Endothelial cell of umbilical vein (primary cell): ENCODE data around the gene SHFL.

ENCODE experiments used
- EZH2 ChIP-seq: IDR thresholded peaks from 2 replicates; pipeline ENCODE4 v1.6.1; 2012; ENCODE audit warnings: borderline replicate concordance, low read depth, mild to moderate bottlenecking, moderate library complexity, low read length, inconsistent platforms; ENCODE audit not compliant: severe bottlenecking
- FOS ChIP-seq: IDR thresholded peaks from 2 replicates; pipeline ENCODE4 v1.6.1; 2011; ENCODE audit warnings: mild to moderate bottlenecking, low read length, moderate library complexity, borderline replicate concordance; ENCODE audit not compliant: insufficient read depth
- GATA2 ChIP-seq: IDR thresholded peaks from 2 replicates; pipeline ENCODE4 v1.7.0; 2011; ENCODE audit warnings: low read depth, mild to moderate bottlenecking, moderate library complexity, mixed read lengths, low read length; ENCODE audit not compliant: insufficient read length, insufficient read depth
- JUN ChIP-seq: IDR thresholded peaks from 2 replicates; pipeline ENCODE4 v1.6.1; 2011; ENCODE audit warnings: borderline replicate concordance, low read depth; ENCODE audit not compliant: insufficient read length, insufficient read depth
- MYC ChIP-seq: IDR thresholded peaks from one replicate; pipeline ENCODE4 v1.6.1; 2011; ENCODE audit warnings: mild to moderate bottlenecking, low read depth, low read length
- POLR2A ChIP-seq: IDR thresholded peaks from 2 replicates; pipeline ENCODE4 v1.6.1; 2012; ENCODE audit warnings: low read depth, mild to moderate bottlenecking, control low read depth, low read length
- POLR2AphosphoS5 ChIP-seq: IDR thresholded peaks from 2 replicates; pipeline ENCODE4 v1.6.1; 2012; ENCODE audit warnings: low read depth, mild to moderate bottlenecking, control low read depth, low read length, moderate library complexity; ENCODE audit not compliant: insufficient read depth
- TF ChIP-seq, protein P1 (sequence below), 2 donors: IDR thresholded peaks; 1 replicate in 1 of 2; 2 replicates in 1 of 2; pipeline ENCODE4 v1.5.1; 2011; ENCODE audit warnings: low read length in 2 of 2, mild to moderate bottlenecking in 2 of 2, moderate library complexity in 2 of 2, control low read depth in 1 of 2, inconsistent platforms in 1 of 2, low read depth in 1 of 2; ENCODE audit not compliant: insufficient read depth in 1 of 2; ENCODE audit errors: extremely low read depth in 1 of 2
- TF ChIP-seq, protein P2 (sequence below): IDR thresholded peaks from 2 replicates; pipeline ENCODE4 v1.6.1; 2011; ENCODE audit not compliant: insufficient read depth, insufficient read length

GRCh38 chr19:10141973-10142372, 55.9 kb downstream of the SHFL start:
- TF ChIP-seq, protein P1, sequence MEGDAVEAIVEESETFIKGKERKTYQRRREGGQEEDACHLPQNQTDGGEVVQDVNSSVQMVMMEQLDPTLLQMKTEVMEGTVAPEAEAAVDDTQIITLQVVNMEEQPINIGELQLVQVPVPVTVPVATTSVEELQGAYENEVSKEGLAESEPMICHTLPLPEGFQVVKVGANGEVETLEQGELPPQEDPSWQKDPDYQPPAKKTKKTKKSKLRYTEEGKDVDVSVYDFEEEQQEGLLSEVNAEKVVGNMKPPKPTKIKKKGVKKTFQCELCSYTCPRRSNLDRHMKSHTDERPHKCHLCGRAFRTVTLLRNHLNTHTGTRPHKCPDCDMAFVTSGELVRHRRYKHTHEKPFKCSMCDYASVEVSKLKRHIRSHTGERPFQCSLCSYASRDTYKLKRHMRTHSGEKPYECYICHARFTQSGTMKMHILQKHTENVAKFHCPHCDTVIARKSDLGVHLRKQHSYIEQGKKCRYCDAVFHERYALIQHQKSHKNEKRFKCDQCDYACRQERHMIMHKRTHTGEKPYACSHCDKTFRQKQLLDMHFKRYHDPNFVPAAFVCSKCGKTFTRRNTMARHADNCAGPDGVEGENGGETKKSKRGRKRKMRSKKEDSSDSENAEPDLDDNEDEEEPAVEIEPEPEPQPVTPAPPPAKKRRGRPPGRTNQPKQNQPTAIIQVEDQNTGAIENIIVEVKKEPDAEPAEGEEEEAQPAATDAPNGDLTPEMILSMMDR (IDR thresholded peaks at IDR 0.05; ENCODE audit: extremely low read depth in 1 of 2, insufficient read depth in 1 of 2, low read depth in 1 of 2, low read length in 2 of 2) = no peak
- TF ChIP-seq POLR2AphosphoS5 = no peak
- no peak for TF ChIP-seq MYC
- no peak for TF ChIP-seq POLR2A
- TF ChIP-seq, protein P2, sequence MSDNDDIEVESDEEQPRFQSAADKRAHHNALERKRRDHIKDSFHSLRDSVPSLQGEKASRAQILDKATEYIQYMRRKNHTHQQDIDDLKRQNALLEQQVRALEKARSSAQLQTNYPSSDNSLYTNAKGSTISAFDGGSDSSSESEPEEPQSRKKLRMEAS = no peak
- no peak for TF ChIP-seq EZH2
- TF ChIP-seq FOS = no peak
- TF ChIP-seq GATA2 = no peak
- no peak for TF ChIP-seq JUN
